HG03469 (cell line): ENCODE results near the gene IRAG1.
A peak's percentile ranks its signal among the peaks of the same experiment; 100 is the strongest.

Experiments used
- ATAC-seq: cut with Tn5 transposase; IDR thresholded peaks from one replicate; pipeline ENCODE4 v1.9.1; 2021; ENCODE audit warnings: mild to moderate bottlenecking, moderate library complexity, moderate number of reproducible peaks; ENCODE audit not compliant: unreplicated experiment

IRAG1 gene

GRCh38 chr11:10693509-10694081, at the start of gene IRAG1:
TSS of gene IRAG1 (minus strand) at chr11:10693755. CDS start at chr11:10693602, 153 bp downstream.
- no peak for ATAC-seq

GRCh38 chr11:10742460-10743208, 49.1 kb upstream of the IRAG1 start:
- ATAC-seq = no peak

GRCh38 chr11:10735481-10736475, 42.2 kb upstream of the IRAG1 start:
- ATAC-seq = peak; percentile 88

GRCh38 chr11:10731064-10731680, 37.6 kb upstream of the IRAG1 start:
- ATAC-seq = no peak

- no peak for ATAC-seq
Observed at GRCh38 chr11:10730151-10730550, 36.6 kb upstream of the IRAG1 start.

GRCh38 chr11:10728789-10729472, 35.4 kb upstream of the IRAG1 start:
- no peak for ATAC-seq

GRCh38 chr11:10728154-10728553, 34.6 kb upstream of the IRAG1 start:
- ATAC-seq = no peak

GRCh38 chr11:10727146-10727851, 33.7 kb upstream of the IRAG1 start:
- ATAC-seq = no peak

GRCh38 chr11:10725907-10726253, 32.3 kb upstream of the IRAG1 start:
- ATAC-seq = no peak

- no peak for ATAC-seq
Observed at GRCh38 chr11:10725114-10725906, 31.8 kb upstream of the IRAG1 start.

GRCh38 chr11:10722307-10722706, 28.8 kb upstream of the IRAG1 start:
- ATAC-seq = no peak

- ATAC-seq = no peak
Observed at GRCh38 chr11:10720881-10721376, 27.4 kb upstream of the IRAG1 start.

- no peak for ATAC-seq
Observed at GRCh38 chr11:10719616-10720015, 26.1 kb upstream of the IRAG1 start.

GRCh38 chr11:10716543-10717259, 23.1 kb upstream of the IRAG1 start:
- ATAC-seq = no peak

GRCh38 chr11:10716122-10716521, 22.6 kb upstream of the IRAG1 start:
- no peak for ATAC-seq

- ATAC-seq = no peak
Observed at GRCh38 chr11:10715571-10715970, 22.0 kb upstream of the IRAG1 start.

- no peak for ATAC-seq
Observed at GRCh38 chr11:10709299-10710086, 15.9 kb upstream of the IRAG1 start.
